WTC11 (cell line): ENCODE measurements around the gene THSD4.

ENCODE experiments used
- FOXJ3 ChIP-seq: sonication (generic); formaldehyde crosslinking; IDR thresholded peaks from 2 replicates; pipeline ENCODE4 v1.9.0; 2021; ENCODE audit warnings: missing genetic modification reagents, mild to moderate bottlenecking, borderline replicate concordance
- FOXP1 ChIP-seq: sonication (generic); formaldehyde crosslinking; IDR thresholded peaks from 2 replicates; pipeline ENCODE4 v1.8.0; 2022; ENCODE audit warnings: missing genetic modification reagents, mild to moderate bottlenecking, moderate library complexity, borderline replicate concordance
- KAT7 ChIP-seq: sonication (generic); formaldehyde crosslinking; IDR thresholded peaks from 2 replicates; pipeline ENCODE4 v1.8.1; 2023; ENCODE audit warnings: missing genetic modification reagents, mild to moderate bottlenecking, borderline replicate concordance
- NR1H2 ChIP-seq: sonication (generic); formaldehyde crosslinking; IDR thresholded peaks from 2 replicates; pipeline ENCODE4 v1.9.0; 2021; ENCODE audit warnings: mild to moderate bottlenecking, moderate library complexity, missing genetic modification reagents
- TEAD1 ChIP-seq: sonication (generic); formaldehyde crosslinking; IDR thresholded peaks from 2 replicates; pipeline ENCODE4 v1.8.0; 2022; ENCODE audit warnings: mild to moderate bottlenecking, missing genetic modification reagents
- ZNF219 ChIP-seq: sonication (generic); formaldehyde crosslinking; IDR thresholded peaks from 2 replicates; pipeline ENCODE4 v1.8.0; 2023; ENCODE audit warnings: missing genetic modification reagents, mild to moderate bottlenecking, borderline replicate concordance
- ZNF263 ChIP-seq: sonication (generic); formaldehyde crosslinking; IDR thresholded peaks from 2 replicates; pipeline ENCODE4 v1.8.1; 2022; ENCODE audit warnings: low read depth, mild to moderate bottlenecking, moderate library complexity, missing genetic modification reagents
- ZNF396 ChIP-seq: fragments of 250-450 bp; sonication (Bioruptor Pico); IDR thresholded peaks from 2 replicates; pipeline ENCODE4 v1.8.0; 2021; ENCODE audit warnings: mild to moderate bottlenecking, moderate library complexity, borderline replicate concordance
- ZNF416 ChIP-seq: fragments of 250-450 bp; sonication (Bioruptor Pico); IDR thresholded peaks from 2 replicates; pipeline ENCODE4 v1.9.0; 2021; ENCODE audit warnings: mild to moderate bottlenecking, inconsistent platforms
- TF ChIP-seq, protein P1 (sequence below): fragments of 200-600 bp; IDR thresholded peaks from 2 replicates; pipeline ENCODE4 v1.8.0; 2022; ENCODE audit warnings: antibody characterized with exemption
- TF ChIP-seq, protein P2 (sequence below): sonication (generic); formaldehyde crosslinking; IDR thresholded peaks from 2 replicates; pipeline ENCODE4 v1.8.1; 2022; ENCODE audit warnings: mild to moderate bottlenecking, moderate library complexity, missing genetic modification reagents
- TF ChIP-seq, protein P3 (sequence below): sonication (generic); formaldehyde crosslinking; IDR thresholded peaks from 2 replicates; pipeline ENCODE4 v1.8.1; 2022; ENCODE audit warnings: low read depth, mild to moderate bottlenecking, moderate library complexity, missing genetic modification reagents, borderline replicate concordance
- TF ChIP-seq, protein P4 (sequence below): sonication (generic); formaldehyde crosslinking; IDR thresholded peaks from 2 replicates; pipeline ENCODE4 v1.8.1; 2023; ENCODE audit warnings: mild to moderate bottlenecking, missing genetic modification reagents

DNA sequence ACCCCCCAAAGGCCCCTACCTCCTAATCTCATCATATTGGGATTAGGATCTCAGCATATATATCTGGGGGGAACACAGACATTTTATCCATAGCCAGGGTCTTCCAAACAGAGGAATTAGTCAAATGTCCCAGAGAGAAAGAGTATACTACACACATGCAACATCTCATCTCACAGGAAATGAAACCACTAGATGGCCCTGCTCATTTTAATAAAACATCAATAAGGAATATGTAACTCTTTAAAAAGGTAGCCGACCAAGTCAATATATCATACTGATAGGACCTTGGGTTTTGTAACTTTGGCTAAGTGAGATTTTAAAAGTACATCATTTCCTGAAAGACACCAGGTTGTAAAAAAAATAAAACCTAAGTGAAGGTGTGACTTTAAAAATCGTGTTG is 45.6 kb upstream of the THSD4 start:
- no peak for TF ChIP-seq FOXP1 (CRISPR knock-in tag)
- no peak for TF ChIP-seq ZNF416
- TF ChIP-seq, protein P1, sequence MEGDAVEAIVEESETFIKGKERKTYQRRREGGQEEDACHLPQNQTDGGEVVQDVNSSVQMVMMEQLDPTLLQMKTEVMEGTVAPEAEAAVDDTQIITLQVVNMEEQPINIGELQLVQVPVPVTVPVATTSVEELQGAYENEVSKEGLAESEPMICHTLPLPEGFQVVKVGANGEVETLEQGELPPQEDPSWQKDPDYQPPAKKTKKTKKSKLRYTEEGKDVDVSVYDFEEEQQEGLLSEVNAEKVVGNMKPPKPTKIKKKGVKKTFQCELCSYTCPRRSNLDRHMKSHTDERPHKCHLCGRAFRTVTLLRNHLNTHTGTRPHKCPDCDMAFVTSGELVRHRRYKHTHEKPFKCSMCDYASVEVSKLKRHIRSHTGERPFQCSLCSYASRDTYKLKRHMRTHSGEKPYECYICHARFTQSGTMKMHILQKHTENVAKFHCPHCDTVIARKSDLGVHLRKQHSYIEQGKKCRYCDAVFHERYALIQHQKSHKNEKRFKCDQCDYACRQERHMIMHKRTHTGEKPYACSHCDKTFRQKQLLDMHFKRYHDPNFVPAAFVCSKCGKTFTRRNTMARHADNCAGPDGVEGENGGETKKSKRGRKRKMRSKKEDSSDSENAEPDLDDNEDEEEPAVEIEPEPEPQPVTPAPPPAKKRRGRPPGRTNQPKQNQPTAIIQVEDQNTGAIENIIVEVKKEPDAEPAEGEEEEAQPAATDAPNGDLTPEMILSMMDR = no peak
- TF ChIP-seq, protein P2, sequence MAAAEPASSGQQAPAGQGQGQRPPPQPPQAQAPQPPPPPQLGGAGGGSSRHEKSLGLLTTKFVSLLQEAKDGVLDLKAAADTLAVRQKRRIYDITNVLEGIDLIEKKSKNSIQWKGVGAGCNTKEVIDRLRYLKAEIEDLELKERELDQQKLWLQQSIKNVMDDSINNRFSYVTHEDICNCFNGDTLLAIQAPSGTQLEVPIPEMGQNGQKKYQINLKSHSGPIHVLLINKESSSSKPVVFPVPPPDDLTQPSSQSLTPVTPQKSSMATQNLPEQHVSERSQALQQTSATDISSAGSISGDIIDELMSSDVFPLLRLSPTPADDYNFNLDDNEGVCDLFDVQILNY (CRISPR knock-in tag) = no peak
- TF ChIP-seq ZNF263 = no peak
- TF ChIP-seq, protein P3, sequence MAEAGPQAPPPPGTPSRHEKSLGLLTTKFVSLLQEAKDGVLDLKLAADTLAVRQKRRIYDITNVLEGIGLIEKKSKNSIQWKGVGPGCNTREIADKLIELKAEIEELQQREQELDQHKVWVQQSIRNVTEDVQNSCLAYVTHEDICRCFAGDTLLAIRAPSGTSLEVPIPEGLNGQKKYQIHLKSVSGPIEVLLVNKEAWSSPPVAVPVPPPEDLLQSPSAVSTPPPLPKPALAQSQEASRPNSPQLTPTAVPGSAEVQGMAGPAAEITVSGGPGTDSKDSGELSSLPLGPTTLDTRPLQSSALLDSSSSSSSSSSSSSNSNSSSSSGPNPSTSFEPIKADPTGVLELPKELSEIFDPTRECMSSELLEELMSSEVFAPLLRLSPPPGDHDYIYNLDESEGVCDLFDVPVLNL (CRISPR knock-in tag) = no peak
- no peak for TF ChIP-seq FOXJ3 (CRISPR knock-in tag)
- TF ChIP-seq, protein P4, sequence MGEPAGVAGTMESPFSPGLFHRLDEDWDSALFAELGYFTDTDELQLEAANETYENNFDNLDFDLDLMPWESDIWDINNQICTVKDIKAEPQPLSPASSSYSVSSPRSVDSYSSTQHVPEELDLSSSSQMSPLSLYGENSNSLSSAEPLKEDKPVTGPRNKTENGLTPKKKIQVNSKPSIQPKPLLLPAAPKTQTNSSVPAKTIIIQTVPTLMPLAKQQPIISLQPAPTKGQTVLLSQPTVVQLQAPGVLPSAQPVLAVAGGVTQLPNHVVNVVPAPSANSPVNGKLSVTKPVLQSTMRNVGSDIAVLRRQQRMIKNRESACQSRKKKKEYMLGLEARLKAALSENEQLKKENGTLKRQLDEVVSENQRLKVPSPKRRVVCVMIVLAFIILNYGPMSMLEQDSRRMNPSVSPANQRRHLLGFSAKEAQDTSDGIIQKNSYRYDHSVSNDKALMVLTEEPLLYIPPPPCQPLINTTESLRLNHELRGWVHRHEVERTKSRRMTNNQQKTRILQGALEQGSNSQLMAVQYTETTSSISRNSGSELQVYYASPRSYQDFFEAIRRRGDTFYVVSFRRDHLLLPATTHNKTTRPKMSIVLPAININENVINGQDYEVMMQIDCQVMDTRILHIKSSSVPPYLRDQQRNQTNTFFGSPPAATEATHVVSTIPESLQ (CRISPR knock-in tag) = no peak
- no peak for TF ChIP-seq TEAD1 (CRISPR knock-in tag)
- TF ChIP-seq KAT7 = no peak
- TF ChIP-seq ZNF396 (CRISPR knock-in tag) = no peak
- TF ChIP-seq NR1H2 (CRISPR knock-in tag) = no peak
- TF ChIP-seq ZNF219 = no peak
